MM.1S (cell line): ENCODE results near the gene ITGA8.

Experiments used
- DNase-seq: peaks from one replicate; pipeline ENCODE4 v3.0.0-alpha.2; 2015
- H2AFZ ChIP-seq: fragments of 300-600 bp; sonication (generic); 2 replicates; pipeline ENCODE4 v1.6.0; 2016; ENCODE audit warnings: antibody characterized with exemption, low read length
- H3F3A ChIP-seq: fragments of 300-600 bp; sonication (generic); 2 replicates; pipeline ENCODE4 v1.6.1; 2016; ENCODE audit warnings: mild to moderate bottlenecking, antibody characterized with exemption, low read length, moderate library complexity, mixed read lengths; ENCODE audit not compliant: insufficient read depth
- H3K27ac ChIP-seq: fragments of 300-600 bp; sonication (generic); 2 replicates; pipeline ENCODE4 v1.5.1; 2016; ENCODE audit warnings: mild to moderate bottlenecking, low read length
- H3K27me3 ChIP-seq: fragments of 300-600 bp; sonication (generic); replicated peaks from 2 replicates; pipeline ENCODE4 v1.6.0; 2016; ENCODE audit warnings: low read length; ENCODE audit not compliant: insufficient read depth
- H3K36me3 ChIP-seq: fragments of 300-600 bp; sonication (generic); replicated peaks from 2 replicates; pipeline ENCODE4 v1.6.1; 2016; ENCODE audit warnings: mild to moderate bottlenecking, low read length, mixed read lengths; ENCODE audit not compliant: insufficient read depth
- H3K4me1 ChIP-seq: fragments of 300-600 bp; sonication (generic); 2 replicates; pipeline ENCODE4 v1.6.1; 2016; ENCODE audit warnings: low read length, mixed read lengths
- H3K4me2 ChIP-seq: fragments of 300-600 bp; sonication (generic); 2 replicates; pipeline ENCODE4 v1.6.0; 2016; ENCODE audit warnings: low read depth, low read length
- H3K4me3 ChIP-seq: fragments of 300-600 bp; sonication (generic); 2 replicates; pipeline ENCODE4 v1.5.1; 2016; ENCODE audit warnings: low read length, mixed read lengths
- H3K79me2 ChIP-seq: fragments of 300-600 bp; sonication (generic); 2 replicates; pipeline ENCODE4 v1.6.1; 2016; ENCODE audit warnings: mixed run types, low read length, mixed read lengths
- H3K9ac ChIP-seq: fragments of 300-600 bp; sonication (generic); 2 replicates; pipeline ENCODE4 v1.6.1; 2016; ENCODE audit warnings: low read length, mixed read lengths
- H3K9me2 ChIP-seq: fragments of 300-600 bp; sonication (generic); replicated peaks from 2 replicates; pipeline ENCODE4 v1.6.1; 2016; ENCODE audit warnings: mild to moderate bottlenecking, low read length, mixed read lengths; ENCODE audit not compliant: insufficient read depth
- H3K9me3 ChIP-seq: fragments of 300-600 bp; sonication (generic); replicated peaks from 2 replicates; pipeline ENCODE4 v1.6.1; 2016; ENCODE audit warnings: mild to moderate bottlenecking, low read length, mixed read lengths; ENCODE audit not compliant: insufficient read depth
- H4K20me1 ChIP-seq: fragments of 300-600 bp; sonication (generic); 2 replicates; pipeline ENCODE4 v1.6.1; 2016; ENCODE audit warnings: mild to moderate bottlenecking, low read length, moderate library complexity, mixed read lengths; ENCODE audit not compliant: insufficient read depth
- EZH2 ChIP-seq: fragments of 300-600 bp; sonication (generic); optimal IDR thresholded peaks from 2 replicates; pipeline ENCODE3; 2017; ENCODE audit warnings: low read depth, mild to moderate bottlenecking, antibody characterized with exemption, low read length, mixed read lengths
- EZH2phosphoT487 ChIP-seq: fragments of 300-600 bp; sonication (generic); IDR thresholded peaks from 2 replicates; pipeline ENCODE4 v1.6.1; 2018; ENCODE audit warnings: antibody characterized with exemption, low read length
- TF ChIP-seq, protein P1 (sequence below): fragments of 300-600 bp; sonication (generic); IDR thresholded peaks from 2 replicates; pipeline ENCODE4 v1.5.1; 2016; ENCODE audit warnings: antibody characterized with exemption, low read length, mixed read lengths

ITGA8 gene

DNA sequence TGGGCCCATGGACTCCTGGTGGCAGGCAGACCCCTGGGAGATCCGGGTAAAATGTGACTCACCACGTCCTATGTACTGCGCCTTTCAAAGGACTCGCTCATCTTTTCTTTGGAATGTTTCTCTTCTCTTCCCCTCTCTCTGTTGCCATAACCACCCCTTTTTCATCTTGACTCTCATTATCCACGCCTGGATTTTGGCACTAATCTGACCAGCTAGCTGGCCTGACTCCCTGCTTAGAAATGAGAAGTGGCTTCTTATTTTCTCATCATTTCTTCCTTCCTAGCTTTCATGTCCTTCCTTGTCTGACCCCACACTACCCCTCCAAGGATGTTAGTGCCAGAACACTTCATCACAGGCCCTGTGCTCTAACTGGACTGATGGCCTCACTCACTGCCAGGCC, 250.6 kb downstream of the ITGA8 start:
- Histone ChIP-seq H3K9me3 (no peaks in the 10 kb centered on the region), H3K9me2 (no peaks in the 10 kb centered on the region), H3F3A (no peaks in the 10 kb centered on the region), H3K79me2 (no peaks in the 10 kb centered on the region), H3K4me3 (no peak overlapping the region), H2AFZ (no peak overlapping the region), H3K27ac (no peak overlapping the region), H3K4me2 (no peak overlapping the region), H3K36me3 (no peaks in the 10 kb centered on the region), H3K27me3 (no peaks in the 10 kb centered on the region), H3K4me1 (no peaks in the 10 kb centered on the region), H4K20me1 (no peaks in the 10 kb centered on the region), H3K9ac (no peak overlapping the region)
- no peak for TF ChIP-seq EZH2phosphoT487
- no peak for TF ChIP-seq EZH2
- TF ChIP-seq, protein P1, sequence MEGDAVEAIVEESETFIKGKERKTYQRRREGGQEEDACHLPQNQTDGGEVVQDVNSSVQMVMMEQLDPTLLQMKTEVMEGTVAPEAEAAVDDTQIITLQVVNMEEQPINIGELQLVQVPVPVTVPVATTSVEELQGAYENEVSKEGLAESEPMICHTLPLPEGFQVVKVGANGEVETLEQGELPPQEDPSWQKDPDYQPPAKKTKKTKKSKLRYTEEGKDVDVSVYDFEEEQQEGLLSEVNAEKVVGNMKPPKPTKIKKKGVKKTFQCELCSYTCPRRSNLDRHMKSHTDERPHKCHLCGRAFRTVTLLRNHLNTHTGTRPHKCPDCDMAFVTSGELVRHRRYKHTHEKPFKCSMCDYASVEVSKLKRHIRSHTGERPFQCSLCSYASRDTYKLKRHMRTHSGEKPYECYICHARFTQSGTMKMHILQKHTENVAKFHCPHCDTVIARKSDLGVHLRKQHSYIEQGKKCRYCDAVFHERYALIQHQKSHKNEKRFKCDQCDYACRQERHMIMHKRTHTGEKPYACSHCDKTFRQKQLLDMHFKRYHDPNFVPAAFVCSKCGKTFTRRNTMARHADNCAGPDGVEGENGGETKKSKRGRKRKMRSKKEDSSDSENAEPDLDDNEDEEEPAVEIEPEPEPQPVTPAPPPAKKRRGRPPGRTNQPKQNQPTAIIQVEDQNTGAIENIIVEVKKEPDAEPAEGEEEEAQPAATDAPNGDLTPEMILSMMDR, result no peak
- DNase-seq, result no peak

DNA sequence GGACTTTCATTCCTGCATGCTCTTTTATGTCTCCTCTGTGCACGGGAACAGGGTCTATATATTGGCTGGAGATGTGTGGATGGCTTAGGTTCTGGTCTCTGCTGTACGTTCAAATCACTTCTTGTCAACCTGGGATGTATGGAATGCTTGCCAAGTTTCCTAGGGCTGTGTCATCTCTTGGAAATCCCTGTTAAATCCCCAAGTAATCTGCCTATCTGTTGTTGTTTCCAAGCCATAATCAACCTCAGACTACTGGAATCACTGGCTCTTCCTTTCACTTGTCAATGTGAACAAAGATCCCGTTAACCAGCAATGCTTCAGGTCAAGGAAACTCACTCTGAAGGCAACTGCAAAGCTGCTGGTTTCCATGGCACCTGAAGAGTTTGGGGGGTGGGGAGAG, 255.3 kb downstream of the ITGA8 start:
- Histone ChIP-seq H3F3A (no peaks in the 10 kb centered on the region), H2AFZ (no peak overlapping the region), H3K36me3 (no peaks in the 10 kb centered on the region), H3K27me3 (no peaks in the 10 kb centered on the region), H3K4me2 (no peak overlapping the region), H4K20me1 (no peaks in the 10 kb centered on the region), H3K9me3 (no peaks in the 10 kb centered on the region), H3K9ac (no peak overlapping the region), H3K27ac (no peak overlapping the region), H3K79me2 (no peaks in the 10 kb centered on the region), H3K4me3 (no peak overlapping the region), H3K4me1 (no peaks in the 10 kb centered on the region), H3K9me2 (no peaks in the 10 kb centered on the region)
- no peak for DNase-seq
- no peak for TF ChIP-seq EZH2phosphoT487
- TF ChIP-seq, protein P1, result no peak
- no peak for TF ChIP-seq EZH2
